Prostate gland (tissue), 2 donors: ENCODE results near the gene RSPH1. TPM values are rescaled to one million over a fixed set of nuclear protein-coding genes. Genes with fewer than 3 reads are reported as not detected.

Experiments
- DNase-seq: peaks from one replicate; pipeline ENCODE4 v3.0.0-alpha.2; 2019; ENCODE audit warnings: low spot score
- H3K27ac ChIP-seq, 2 donors: fragments of 200-600 bp; sonication (generic); 2 replicates each; pipeline ENCODE4 v1.5.1; 2017 to 2019
- H3K27me3 ChIP-seq: fragments of 200-600 bp; sonication (generic); replicated peaks from 2 replicates; pipeline ENCODE4 v1.5.1; 2019; ENCODE audit not compliant: insufficient read depth
- H3K36me3 ChIP-seq, 2 donors: fragments of 200-600 bp; sonication (generic); 1 replicate in 1 of 2; 2 replicates in 1 of 2; pipeline versions ENCODE4 v1.5.1 to v1.8.1; 2017 to 2019
- H3K4me1 ChIP-seq: fragments of 200-600 bp; sonication (generic); replicated peaks from 2 replicates; pipeline ENCODE4 v1.5.1; 2019
- H3K4me3 ChIP-seq, 2 donors: fragments of 200-600 bp; sonication (generic); 2 replicates each; pipeline ENCODE4 v1.5.1; 2017 to 2019
- H3K9me3 ChIP-seq: fragments of 200-600 bp; sonication (generic); 2 replicates; pipeline ENCODE4 v1.5.1; 2017
- POLR2A ChIP-seq: fragments of 450-650 bp; IDR thresholded peaks from one replicate; pipeline ENCODE4 v1.6.1; 2016; ENCODE audit warnings: antibody characterized with exemption, mild to moderate bottlenecking
- POLR2AphosphoS5 ChIP-seq: sonication (generic); formaldehyde crosslinking; IDR thresholded peaks from one replicate; pipeline ENCODE4 v1.6.1; 2017; ENCODE audit warnings: antibody characterized with exemption
- WGBS: methylation state at CpG from one replicate; pipeline ENCODE4 v1.1.5; 2018; 5-methylcytosine and 5-hydroxymethylcytosine counted together
- intact Hi-C: fragments of 100-400 bp; cut with DNase I; formaldehyde crosslinking; loops from one replicate; pipeline ENCODE4 v1.14.2; 2022
- total RNA-seq, 2 donors: library from RNA; depleted of rRNA; stranded (reverse); fragments of >200 nt; gene quantifications; one replicate each; pipeline ENCODE4 v1.1.0, GENCODE V29; 2016
- TF ChIP-seq, protein P1 (sequence below), 4 experiments: fragments of 200-600 bp in 2 of 4; fragments of 450-650 bp in 2 of 4; sonication (generic) in 2 of 4; IDR thresholded peaks; 1 replicate in 3 of 4; 2 replicates in 1 of 4; pipeline ENCODE4 v1.5.1; 2016 to 2019; ENCODE audit warnings: antibody characterized with exemption in 4 of 4, mild to moderate bottlenecking in 2 of 4, moderate library complexity in 2 of 4

The RSPH1 gene
- total RNA-seq, 2 donors from 2014 or later = 1.6 to 2.6 TPM

DNA sequence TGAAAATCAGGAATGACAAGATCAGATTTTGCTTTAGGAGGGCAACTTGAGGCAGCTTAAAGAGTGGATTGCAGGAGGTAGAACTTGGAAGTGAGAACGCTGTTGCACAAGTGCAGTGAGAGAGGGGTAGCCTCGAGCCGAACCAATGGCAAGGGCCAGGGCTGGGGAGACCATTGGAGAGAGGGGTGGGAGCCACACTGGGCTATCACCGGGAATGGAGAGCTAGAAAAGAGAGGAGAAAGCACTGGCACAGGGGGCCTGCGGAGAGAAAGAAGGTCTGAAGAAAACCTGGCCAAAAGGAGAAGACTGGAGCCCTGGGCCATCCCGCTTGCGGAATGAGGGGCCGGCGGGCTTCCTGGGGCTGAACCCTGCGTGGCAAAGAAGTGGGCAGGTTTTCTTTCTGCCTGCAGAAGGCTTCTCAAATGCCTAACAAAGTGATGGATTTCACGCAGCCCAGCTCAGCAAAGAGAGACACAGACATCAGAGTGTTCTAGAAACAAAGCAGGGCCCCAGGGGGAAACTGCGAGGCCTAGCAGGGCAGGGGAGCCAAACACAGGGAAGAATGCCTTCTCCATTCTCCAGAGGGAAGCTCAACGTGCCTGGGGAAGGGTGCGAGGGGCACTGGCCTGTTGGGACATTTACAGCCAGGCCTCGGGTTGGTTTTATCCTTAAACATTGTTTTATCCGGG is 16.5 kb upstream of the RSPH1 start:
- H3K4me1 ChIP-seq = peaks cover 3% of the 10 kb centered on the region
- H3K4me3 ChIP-seq = no peak overlapping the region
- DNase-seq = no peak
- H3K27ac ChIP-seq = peak overlapping the region; percentile 95 to 96
- no peak for TF ChIP-seq POLR2AphosphoS5
- TF ChIP-seq, protein P1, sequence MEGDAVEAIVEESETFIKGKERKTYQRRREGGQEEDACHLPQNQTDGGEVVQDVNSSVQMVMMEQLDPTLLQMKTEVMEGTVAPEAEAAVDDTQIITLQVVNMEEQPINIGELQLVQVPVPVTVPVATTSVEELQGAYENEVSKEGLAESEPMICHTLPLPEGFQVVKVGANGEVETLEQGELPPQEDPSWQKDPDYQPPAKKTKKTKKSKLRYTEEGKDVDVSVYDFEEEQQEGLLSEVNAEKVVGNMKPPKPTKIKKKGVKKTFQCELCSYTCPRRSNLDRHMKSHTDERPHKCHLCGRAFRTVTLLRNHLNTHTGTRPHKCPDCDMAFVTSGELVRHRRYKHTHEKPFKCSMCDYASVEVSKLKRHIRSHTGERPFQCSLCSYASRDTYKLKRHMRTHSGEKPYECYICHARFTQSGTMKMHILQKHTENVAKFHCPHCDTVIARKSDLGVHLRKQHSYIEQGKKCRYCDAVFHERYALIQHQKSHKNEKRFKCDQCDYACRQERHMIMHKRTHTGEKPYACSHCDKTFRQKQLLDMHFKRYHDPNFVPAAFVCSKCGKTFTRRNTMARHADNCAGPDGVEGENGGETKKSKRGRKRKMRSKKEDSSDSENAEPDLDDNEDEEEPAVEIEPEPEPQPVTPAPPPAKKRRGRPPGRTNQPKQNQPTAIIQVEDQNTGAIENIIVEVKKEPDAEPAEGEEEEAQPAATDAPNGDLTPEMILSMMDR (IDR thresholded peaks at IDR 0.05) = no peak
- no peak for TF ChIP-seq POLR2A
- no peaks in the 10 kb centered on the region for H3K9me3 ChIP-seq
- WGBS = 92% methylated on average over 16 of the region's 16 CpGs
- H3K27me3 ChIP-seq = no peaks in the 10 kb centered on the region
- H3K36me3 ChIP-seq = no peaks in the 10 kb centered on the region
- intact Hi-C loops = no loop called here

- Histone ChIP-seq H3K36me3 (no peaks in the 10 kb centered on the region), H3K9me3 (no peaks in the 10 kb centered on the region), H3K4me1 (no peaks in the 10 kb centered on the region), H3K27me3 (no peaks in the 10 kb centered on the region), H3K4me3 (no peak overlapping the region), H3K27ac (no peak overlapping the region)
- no peak for TF ChIP-seq POLR2A
- no peak for TF ChIP-seq POLR2AphosphoS5
- TF ChIP-seq, protein P1 (IDR thresholded peaks at IDR 0.05) = no peak
- DNase-seq = no peak
- 74% methylated on average over 11 of the region's 11 CpGs for WGBS
- intact Hi-C loops = no loop called here
Observed at GRCh38 chr21:42509244-42509643, 13.2 kb upstream of the RSPH1 start.

- Histone ChIP-seq H3K27ac (no peak overlapping the region), H3K4me3 (no peak overlapping the region), H3K9me3 (no peaks in the 10 kb centered on the region), H3K27me3 (no peaks in the 10 kb centered on the region), H3K4me1 (no peaks in the 10 kb centered on the region), H3K36me3 (no peaks in the 10 kb centered on the region)
- no peak for TF ChIP-seq POLR2A
- TF ChIP-seq POLR2AphosphoS5 = no peak
- TF ChIP-seq, protein P1 (IDR thresholded peaks at IDR 0.05) = no peak
- WGBS = 78% methylated on average over 2 of the region's 2 CpGs
- DNase-seq = no peak
- intact Hi-C loops = no loop called here
Observed at GRCh38 chr21:42508371-42508770, 12.3 kb upstream of the RSPH1 start.

- no peak for DNase-seq
- no peaks in the 10 kb centered on the region for H3K4me1 ChIP-seq
- no peaks in the 10 kb centered on the region for H3K27me3 ChIP-seq
- no peaks in the 10 kb centered on the region for H3K36me3 ChIP-seq
- no peak overlapping the region for H3K27ac ChIP-seq
- TF ChIP-seq POLR2AphosphoS5 = no peak
- TF ChIP-seq, protein P1 (IDR thresholded peaks at IDR 0.05) = no peak
- no peak for TF ChIP-seq POLR2A
- WGBS = 99% methylated on average over 4 of the region's 4 CpGs
- H3K9me3 ChIP-seq = no peaks in the 10 kb centered on the region
- intact Hi-C loops = no loop called here
- no peak overlapping the region for H3K4me3 ChIP-seq
Observed at GRCh38 chr21:42507418-42507817, 11.4 kb upstream of the RSPH1 start.

DNA sequence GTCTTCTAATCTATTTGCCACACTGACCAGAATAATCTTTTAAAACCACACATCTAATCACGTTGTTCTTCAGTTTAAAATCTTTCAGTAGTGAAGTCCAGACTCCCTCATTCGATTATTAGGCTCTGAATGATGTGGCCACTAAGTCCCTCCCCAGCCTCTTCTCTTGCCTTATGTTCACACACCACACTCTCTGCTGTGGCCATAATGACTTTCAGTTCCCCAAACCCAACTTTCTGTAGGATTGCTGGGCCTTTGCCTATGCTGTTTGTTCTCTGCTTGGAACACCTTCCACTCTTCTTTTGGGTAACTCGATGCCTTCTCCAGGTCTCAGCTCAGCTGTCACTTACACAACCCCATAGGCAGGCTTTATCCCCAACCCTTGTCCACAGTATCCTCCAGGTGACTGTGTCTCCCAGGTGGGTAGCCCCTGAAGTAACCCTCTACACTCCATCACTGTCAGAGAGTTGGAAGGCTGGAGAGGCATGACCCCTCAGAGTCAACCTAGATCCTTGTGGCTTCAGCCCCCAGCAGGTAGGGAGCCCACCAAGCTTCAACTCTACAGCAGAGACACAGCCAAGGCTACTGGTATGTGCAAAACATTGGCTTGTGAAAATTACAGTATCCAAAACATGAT is 9.2 kb upstream of the RSPH1 start:
- DNase-seq = no peak
- no peaks in the 10 kb centered on the region for H3K27me3 ChIP-seq
- H3K4me1 ChIP-seq = no peaks in the 10 kb centered on the region
- no peak overlapping the region for H3K27ac ChIP-seq
- H3K36me3 ChIP-seq = no peaks in the 10 kb centered on the region
- WGBS = 79% methylated on average over 3 of the region's 3 CpGs
- TF ChIP-seq, protein P1 (IDR thresholded peaks at IDR 0.05) = no peak
- TF ChIP-seq POLR2AphosphoS5 = no peak
- TF ChIP-seq POLR2A = no peak
- H3K4me3 ChIP-seq = no peak overlapping the region
- H3K9me3 ChIP-seq = no peaks in the 10 kb centered on the region
- intact Hi-C loops = no loop called here
